ENCODE data around the gene CNN1.
"Not testable (repeated sequence)": the region's sequence is repeated elsewhere in the genome, so short reads cannot be mapped to it uniquely, and the experiment has no call there.

CNN1 gene

DNA sequence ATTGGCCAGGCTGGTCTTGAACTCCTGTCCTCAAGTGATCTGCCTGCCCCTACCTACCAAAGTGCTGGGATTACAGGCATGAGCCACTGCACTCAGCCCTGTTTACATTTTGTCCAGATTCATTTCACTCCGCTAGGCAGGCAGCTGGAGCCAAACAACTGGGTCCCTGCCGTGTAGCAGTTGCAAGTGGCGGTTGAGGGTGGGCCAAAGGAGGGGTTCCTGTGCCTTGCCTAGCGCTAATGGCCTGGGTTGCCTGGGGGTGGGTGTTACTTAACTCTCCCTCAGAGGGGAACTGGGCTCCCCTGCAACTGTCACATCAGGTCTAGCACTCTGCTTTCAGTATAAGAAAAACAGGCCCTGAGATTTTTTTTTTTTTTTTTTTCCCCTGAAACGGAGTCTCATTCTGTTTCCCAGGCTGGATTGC lies 31.4 kb downstream of the CNN1 start:
- H3K9ac ChIP-seq (ENCODE audit: low read length) = no peak overlapping the region
- no peak overlapping the region for H3K4me3 ChIP-seq (ENCODE audit: low read length)
- peaks cover 3% of the 10 kb centered on the region for H3K36me3 ChIP-seq (replicated peaks; ENCODE audit: low read depth, low read length)
- H3K4me2 ChIP-seq (ENCODE audit: low read length) = no peak overlapping the region
- no peaks in the 10 kb centered on the region for H3K79me2 ChIP-seq (ENCODE audit: low read length)
- H3K27ac ChIP-seq (ENCODE audit: low read length) = no peak overlapping the region
- 0 out of 2 replicates have a peak, but pooled peaks cover 3% of the 10 kb centered on the region for H3K27me3 ChIP-seq (ENCODE audit: low read depth, low read length)
- TF ChIP-seq, protein P1, sequence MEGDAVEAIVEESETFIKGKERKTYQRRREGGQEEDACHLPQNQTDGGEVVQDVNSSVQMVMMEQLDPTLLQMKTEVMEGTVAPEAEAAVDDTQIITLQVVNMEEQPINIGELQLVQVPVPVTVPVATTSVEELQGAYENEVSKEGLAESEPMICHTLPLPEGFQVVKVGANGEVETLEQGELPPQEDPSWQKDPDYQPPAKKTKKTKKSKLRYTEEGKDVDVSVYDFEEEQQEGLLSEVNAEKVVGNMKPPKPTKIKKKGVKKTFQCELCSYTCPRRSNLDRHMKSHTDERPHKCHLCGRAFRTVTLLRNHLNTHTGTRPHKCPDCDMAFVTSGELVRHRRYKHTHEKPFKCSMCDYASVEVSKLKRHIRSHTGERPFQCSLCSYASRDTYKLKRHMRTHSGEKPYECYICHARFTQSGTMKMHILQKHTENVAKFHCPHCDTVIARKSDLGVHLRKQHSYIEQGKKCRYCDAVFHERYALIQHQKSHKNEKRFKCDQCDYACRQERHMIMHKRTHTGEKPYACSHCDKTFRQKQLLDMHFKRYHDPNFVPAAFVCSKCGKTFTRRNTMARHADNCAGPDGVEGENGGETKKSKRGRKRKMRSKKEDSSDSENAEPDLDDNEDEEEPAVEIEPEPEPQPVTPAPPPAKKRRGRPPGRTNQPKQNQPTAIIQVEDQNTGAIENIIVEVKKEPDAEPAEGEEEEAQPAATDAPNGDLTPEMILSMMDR (IDR thresholded peaks at IDR 0.05; ENCODE audit: low read depth, low read length) = no peak
- no peak for TF ChIP-seq EZH2phosphoT487 (IDR thresholded peaks at IDR 0.05; ENCODE audit: low read depth)
- H3K9me3 ChIP-seq (ENCODE audit: insufficient read depth, low read length) = no peaks in the 10 kb centered on the region
- H2AFZ ChIP-seq (ENCODE audit: low read depth, low read length) = no peak overlapping the region
- H3K4me1 ChIP-seq (ENCODE audit: low read length) = peaks cover 32% of the 10 kb centered on the region
- no peaks in the 10 kb centered on the region for H4K20me1 ChIP-seq (ENCODE audit: insufficient read depth, low read length)

GRCh38 chr19:11573354-11573753 lies 34.7 kb downstream of the CNN1 start:
- H3K4me2 ChIP-seq (ENCODE audit: low read length); H3K27ac ChIP-seq (ENCODE audit: low read length); H4K20me1 ChIP-seq (ENCODE audit: insufficient read depth, low read length); H3K27me3 ChIP-seq (ENCODE audit: low read depth, low read length); H3K36me3 ChIP-seq (replicated peaks; ENCODE audit: low read depth, low read length); H2AFZ ChIP-seq (ENCODE audit: low read depth, low read length); H3K9ac ChIP-seq (ENCODE audit: low read length); H3K9me3 ChIP-seq (ENCODE audit: insufficient read depth, low read length); H3K4me3 ChIP-seq (ENCODE audit: low read length); H3K79me2 ChIP-seq (ENCODE audit: low read length): not testable (repeated sequence)
- peaks cover 18% of the 10 kb centered on the region for H3K4me1 ChIP-seq (ENCODE audit: low read length)

- not testable (repeated sequence) for H3K27ac ChIP-seq (ENCODE audit: low read length); H2AFZ ChIP-seq (ENCODE audit: low read depth, low read length); H3K79me2 ChIP-seq (ENCODE audit: low read length); H3K9ac ChIP-seq (ENCODE audit: low read length); H3K4me2 ChIP-seq (ENCODE audit: low read length); H3K27me3 ChIP-seq (ENCODE audit: low read depth, low read length); H4K20me1 ChIP-seq (ENCODE audit: insufficient read depth, low read length); H3K36me3 ChIP-seq (replicated peaks; ENCODE audit: low read depth, low read length); H3K4me3 ChIP-seq (ENCODE audit: low read length); H3K9me3 ChIP-seq (ENCODE audit: insufficient read depth, low read length)
- peaks cover 14% of the 10 kb centered on the region; the same call in 1 of the 2 replicates for H3K4me1 ChIP-seq (ENCODE audit: low read length)
Observed at GRCh38 chr19:11573763-11574162, 35.1 kb downstream of the CNN1 start.

- no peaks in the 10 kb centered on the region for H3K79me2 ChIP-seq (ENCODE audit: low read length)
- no peaks in the 10 kb centered on the region for H3K36me3 ChIP-seq (replicated peaks; ENCODE audit: low read depth, low read length)
- H3K9me3 ChIP-seq (ENCODE audit: insufficient read depth, low read length) = no peaks in the 10 kb centered on the region
- no peak overlapping the region for H3K9ac ChIP-seq (ENCODE audit: low read length)
- peaks cover 11% of the 10 kb centered on the region; the same call in 1 of the 2 replicates for H3K4me1 ChIP-seq (ENCODE audit: low read length)
- H2AFZ ChIP-seq (ENCODE audit: low read depth, low read length) = no peak overlapping the region; the same call in 1 of the 2 replicates
- H3K27me3 ChIP-seq (ENCODE audit: low read depth, low read length) = peaks cover 11% of the 10 kb centered on the region; the same call in 1 of the 2 replicates
- H3K4me2 ChIP-seq (ENCODE audit: low read length) = no peak overlapping the region
- TF ChIP-seq, protein P1 (IDR thresholded peaks at IDR 0.05; ENCODE audit: low read depth, low read length) = no peak
- TF ChIP-seq EZH2phosphoT487 (IDR thresholded peaks at IDR 0.05; ENCODE audit: low read depth) = no peak
- H4K20me1 ChIP-seq (ENCODE audit: insufficient read depth, low read length) = no peaks in the 10 kb centered on the region
- H3K4me3 ChIP-seq (ENCODE audit: low read length) = no peak overlapping the region
- no peak overlapping the region for H3K27ac ChIP-seq (ENCODE audit: low read length)
Observed at GRCh38 chr19:11574689-11575088, 36.0 kb downstream of the CNN1 start.

DNA sequence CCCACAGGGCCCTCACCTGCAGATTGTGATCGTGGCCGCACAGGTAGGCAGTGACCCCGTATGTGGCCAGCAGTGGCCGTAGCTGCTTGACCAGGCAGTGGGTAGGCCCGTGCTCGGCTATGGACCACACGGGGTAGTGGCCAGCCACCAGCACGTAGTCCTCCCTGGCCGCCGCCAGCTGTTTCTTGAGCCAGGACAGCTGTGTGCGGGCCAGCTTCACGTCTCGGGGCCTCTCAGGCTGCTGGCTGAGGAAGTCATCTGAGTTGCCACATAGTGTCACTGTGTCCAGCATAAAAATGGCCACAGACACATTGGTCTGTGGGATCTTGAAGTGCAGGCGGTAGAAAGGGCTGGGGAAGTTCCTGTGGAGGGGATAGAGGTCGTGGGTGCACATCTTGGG lies 37.6 kb downstream of the CNN1 start:
- TF ChIP-seq EZH2phosphoT487 (IDR thresholded peaks at IDR 0.05; ENCODE audit: low read depth) = no peak
- TF ChIP-seq, protein P1 (IDR thresholded peaks at IDR 0.05; ENCODE audit: low read depth, low read length) = no peak
- no peaks in the 10 kb centered on the region for H4K20me1 ChIP-seq (ENCODE audit: insufficient read depth, low read length)

More for the DNA sequence above, 37.6 kb downstream of the CNN1 start:
- no peaks in the 10 kb centered on the region for H3K36me3 ChIP-seq (replicated peaks; ENCODE audit: low read depth, low read length)
- no peak overlapping the region for H3K9ac ChIP-seq (ENCODE audit: low read length)
- H3K4me1 ChIP-seq (ENCODE audit: low read length) = peaks cover 13% of the 10 kb centered on the region
- H3K27ac ChIP-seq (ENCODE audit: low read length) = no peak overlapping the region
- H3K9me3 ChIP-seq (ENCODE audit: insufficient read depth, low read length) = no peaks in the 10 kb centered on the region
- no peak overlapping the region for H3K4me3 ChIP-seq (ENCODE audit: low read length)
- H3K79me2 ChIP-seq (ENCODE audit: low read length) = no peaks in the 10 kb centered on the region
- H3K27me3 ChIP-seq (ENCODE audit: low read depth, low read length) = peaks cover 20% of the 10 kb centered on the region
- H2AFZ ChIP-seq (ENCODE audit: low read depth, low read length) = no peak overlapping the region
- no peak overlapping the region for H3K4me2 ChIP-seq (ENCODE audit: low read length)

Data from OCI-LY3 (cell line).